ENCODE data around the gene TTC23L. TPM values are rescaled to one million over a fixed set of nuclear protein-coding genes. Genes with fewer than 3 reads are reported as not detected.
A peak's percentile ranks its signal among the peaks of the same experiment; 100 is the strongest.
"Not testable (repeated sequence)": the region's sequence is repeated elsewhere in the genome, so short reads cannot be mapped to it uniquely, and the experiment has no call there.

The TTC23L gene
- total RNA-seq, 1 experiment from 2014 or later = not detected

GRCh38 chr5:34919077-34919476 is 80.1 kb downstream of the TTC23L start:
- DNase-seq (ENCODE audit: low read depth) = no peak

GRCh38 chr5:34923256-34923655 is 84.3 kb downstream of the TTC23L start:
- DNase-seq (ENCODE audit: low read depth) = not testable (repeated sequence)

- DNase-seq (ENCODE audit: low read depth) = peak; percentile 99
Observed at GRCh38 chr5:34923694-34924461, 84.9 kb downstream of the TTC23L start.

- DNase-seq (ENCODE audit: low read depth) = no peak
Observed at GRCh38 chr5:34924462-34924765, 85.5 kb downstream of the TTC23L start.

- DNase-seq (ENCODE audit: low read depth) = no peak
Observed at GRCh38 chr5:34926318-34926888, 87.4 kb downstream of the TTC23L start.

GRCh38 chr5:34927785-34928184 is 88.8 kb downstream of the TTC23L start:
- no peak for DNase-seq (ENCODE audit: low read depth)

GRCh38 chr5:34928267-34928666 is 89.3 kb downstream of the TTC23L start:
- no peak for DNase-seq (ENCODE audit: low read depth)

- peak; percentile 97 for DNase-seq (ENCODE audit: low read depth)
Observed at GRCh38 chr5:34929134-34929719, 90.3 kb downstream of the TTC23L start, which contains the start of gene DNAJC21. TSS of gene DNAJC21 (plus strand) at chr5:34929559. CDS start at chr5:34929820, 261 bp downstream.

- DNase-seq (ENCODE audit: low read depth) = peak; percentile 89
Observed at GRCh38 chr5:34929720-34930461, 90.9 kb downstream of the TTC23L start.

GRCh38 chr5:34930462-34930844 is 91.5 kb downstream of the TTC23L start:
- DNase-seq (ENCODE audit: low read depth) = peak; percentile 68

GRCh38 chr5:34930870-34931269 is 91.9 kb downstream of the TTC23L start:
- DNase-seq (ENCODE audit: low read depth) = no peak

- DNase-seq (ENCODE audit: low read depth) = no peak
Observed at GRCh38 chr5:34932947-34933346, 94.0 kb downstream of the TTC23L start.

GRCh38 chr5:34941936-34942335 is 103.0 kb downstream of the TTC23L start:
- no peak for DNase-seq (ENCODE audit: low read depth)

GRCh38 chr5:34944044-34944443 is 105.1 kb downstream of the TTC23L start:
- no peak for DNase-seq (ENCODE audit: low read depth)

GRCh38 chr5:34944460-34945047 is 105.6 kb downstream of the TTC23L start:
- no peak for DNase-seq (ENCODE audit: low read depth)

Other genes with a start within 250 kb of the TTC23L start
- 77.5 and 117 TPM in 2 replicates for gene RAI14, start 182.8 kb upstream of the TTC23L start, total RNA-seq (2014; rRNA removed; shearing (Covaris generic))
- 69.2 and 71.1 TPM in 2 replicates for gene RAD1, start 76.3 kb downstream of the TTC23L start, total RNA-seq (2014; rRNA removed; shearing (Covaris generic))
- 64.4 and 77.6 TPM in 2 replicates for gene BRIX1, start 76.5 kb downstream of the TTC23L start, total RNA-seq (2014; rRNA removed; shearing (Covaris generic))
- gene DNAJC21, start 90.4 kb downstream of the TTC23L start, total RNA-seq (2014; rRNA removed; shearing (Covaris generic)) = 26.6 and 38.2 TPM in 2 replicates
- gene AGXT2, start 208.8 kb downstream of the TTC23L start, total RNA-seq (2014; rRNA removed; shearing (Covaris generic)) = 0.07 TPM in 1 of 2 replicates, not detected in the other